ENCODE results near the gene TOPAZ1.

The TOPAZ1 gene

GRCh38 chr3:44292276-44292675, 50.6 kb downstream of the TOPAZ1 start:
- TF ChIP-seq, protein P1, sequence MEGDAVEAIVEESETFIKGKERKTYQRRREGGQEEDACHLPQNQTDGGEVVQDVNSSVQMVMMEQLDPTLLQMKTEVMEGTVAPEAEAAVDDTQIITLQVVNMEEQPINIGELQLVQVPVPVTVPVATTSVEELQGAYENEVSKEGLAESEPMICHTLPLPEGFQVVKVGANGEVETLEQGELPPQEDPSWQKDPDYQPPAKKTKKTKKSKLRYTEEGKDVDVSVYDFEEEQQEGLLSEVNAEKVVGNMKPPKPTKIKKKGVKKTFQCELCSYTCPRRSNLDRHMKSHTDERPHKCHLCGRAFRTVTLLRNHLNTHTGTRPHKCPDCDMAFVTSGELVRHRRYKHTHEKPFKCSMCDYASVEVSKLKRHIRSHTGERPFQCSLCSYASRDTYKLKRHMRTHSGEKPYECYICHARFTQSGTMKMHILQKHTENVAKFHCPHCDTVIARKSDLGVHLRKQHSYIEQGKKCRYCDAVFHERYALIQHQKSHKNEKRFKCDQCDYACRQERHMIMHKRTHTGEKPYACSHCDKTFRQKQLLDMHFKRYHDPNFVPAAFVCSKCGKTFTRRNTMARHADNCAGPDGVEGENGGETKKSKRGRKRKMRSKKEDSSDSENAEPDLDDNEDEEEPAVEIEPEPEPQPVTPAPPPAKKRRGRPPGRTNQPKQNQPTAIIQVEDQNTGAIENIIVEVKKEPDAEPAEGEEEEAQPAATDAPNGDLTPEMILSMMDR (IDR thresholded peaks at IDR 0.05; ENCODE audit: insufficient read depth, low read depth, low read length, missing control alignments): no peak
- no peak overlapping the region for H3K4me3 ChIP-seq (ENCODE audit: low read length)
- no peak for DNase-seq (ENCODE audit: low read depth)

GRCh38 chr3:44292947-44293346, 51.3 kb downstream of the TOPAZ1 start:
- TF ChIP-seq, protein P1 (IDR thresholded peaks at IDR 0.05; ENCODE audit: insufficient read depth, low read depth, low read length, missing control alignments): no peak
- H3K4me3 ChIP-seq (ENCODE audit: low read length): no peak overlapping the region
- no peak for DNase-seq (ENCODE audit: low read depth)

- TF ChIP-seq, protein P1 (IDR thresholded peaks at IDR 0.05; ENCODE audit: insufficient read depth, low read depth, low read length, missing control alignments): no peak
- no peak overlapping the region for H3K4me3 ChIP-seq (ENCODE audit: low read length)
- DNase-seq (ENCODE audit: low read depth): no peak
Observed at GRCh38 chr3:44297255-44297654, 55.6 kb downstream of the TOPAZ1 start.

DNA sequence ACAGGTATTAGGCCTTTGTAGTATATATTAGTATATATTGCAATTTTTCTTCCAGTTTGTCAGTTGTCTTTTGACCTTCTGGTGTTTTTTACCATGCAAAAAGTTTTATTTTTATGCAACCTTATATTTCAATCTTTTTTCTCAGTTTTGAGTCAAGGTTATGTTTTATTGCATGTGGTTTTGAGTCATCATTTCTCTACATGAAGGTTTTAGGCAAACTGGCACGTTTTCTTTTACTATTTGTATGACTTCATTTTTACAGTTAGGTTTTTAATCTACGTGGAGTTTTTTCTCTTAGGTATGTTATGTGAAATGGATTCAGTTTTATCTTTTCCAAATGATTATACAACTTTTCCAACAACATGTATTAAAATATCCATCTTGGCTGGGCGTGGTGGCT, 60.1 kb downstream of the TOPAZ1 start:
- no peak overlapping the region for H3K4me3 ChIP-seq (ENCODE audit: low read length)
- DNase-seq (ENCODE audit: low read depth): no peak
- TF ChIP-seq, protein P1 (IDR thresholded peaks at IDR 0.05; ENCODE audit: insufficient read depth, low read depth, low read length, missing control alignments): no peak

- DNase-seq (ENCODE audit: low read depth): no peak
- H3K4me3 ChIP-seq (ENCODE audit: low read length): no peak overlapping the region
- TF ChIP-seq, protein P1 (IDR thresholded peaks at IDR 0.05; ENCODE audit: insufficient read depth, low read depth, low read length, missing control alignments): no peak
Observed at GRCh38 chr3:44309500-44309899, 67.8 kb downstream of the TOPAZ1 start.

DNA sequence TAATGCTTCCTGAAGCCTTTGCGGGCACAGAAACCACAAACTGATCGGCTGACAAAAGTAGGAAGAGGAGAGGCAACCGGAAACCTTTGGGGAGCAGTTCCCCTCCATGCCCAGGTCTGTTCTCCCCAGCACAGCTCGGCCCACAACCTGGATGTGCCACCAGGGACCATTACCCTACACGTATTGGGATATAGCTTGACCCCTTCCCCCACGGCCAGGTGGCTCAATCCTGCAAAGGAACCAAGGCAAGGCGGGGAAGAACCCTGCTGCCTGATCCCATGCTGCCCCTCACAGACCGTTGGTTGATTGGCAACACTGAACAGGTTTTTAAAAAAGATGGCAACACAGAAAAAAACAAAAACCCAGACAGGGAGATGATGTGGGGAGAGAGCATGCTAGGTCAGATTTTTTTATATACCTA, 77.2 kb downstream of the TOPAZ1 start:
- TF ChIP-seq, protein P1 (IDR thresholded peaks at IDR 0.05; ENCODE audit: insufficient read depth, low read depth, low read length, missing control alignments): no peak
- no peak overlapping the region for H3K4me3 ChIP-seq (ENCODE audit: low read length)
- no peak for DNase-seq (ENCODE audit: low read depth)

DNA sequence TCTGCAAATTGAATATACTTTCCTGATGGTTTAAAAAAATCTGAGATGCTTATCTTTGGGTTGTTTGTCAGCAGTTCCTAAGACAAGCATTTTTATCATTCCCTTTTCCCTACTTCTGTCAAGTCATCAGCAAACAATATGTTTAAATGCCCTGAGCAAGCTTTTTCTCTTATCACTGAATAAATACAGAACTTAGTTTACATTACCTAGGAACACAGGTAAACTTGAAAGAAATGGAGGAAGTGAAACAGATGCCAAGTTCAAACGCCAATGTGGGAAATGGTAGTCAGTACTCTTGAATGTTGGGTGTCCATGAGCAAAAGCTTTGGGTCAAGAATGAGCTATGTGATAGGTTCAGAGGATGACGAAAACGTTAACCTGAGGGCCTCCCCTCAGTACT, 79.6 kb downstream of the TOPAZ1 start:
- TF ChIP-seq, protein P1 (IDR thresholded peaks at IDR 0.05; ENCODE audit: insufficient read depth, low read depth, low read length, missing control alignments): no peak
- no peak for DNase-seq (ENCODE audit: low read depth)
- no peak overlapping the region for H3K4me3 ChIP-seq (ENCODE audit: low read length)

All from epithelial cell of esophagus (primary cell).